SJSA1 (cell line): ENCODE measurements around the gene IQCM. TPM values are rescaled to one million over a fixed set of nuclear protein-coding genes. Genes with fewer than 3 reads are reported as not detected.

Experiments
- DNase-seq, 2 experiments: peaks; one replicate each; pipeline ENCODE4 v3.0.0-alpha.2; 2015 to 2020; ENCODE audit warnings: low spot score in 2 of 2, low read depth in 1 of 2
- H3K27ac ChIP-seq: fragments of 250-450 bp; sonication (Bioruptor Pico); 2 replicates; pipeline ENCODE4 v1.5.1; 2020; ENCODE audit warnings: mild to moderate bottlenecking, moderate library complexity
- H3K27me3 ChIP-seq: fragments of 250-450 bp; sonication (Bioruptor Pico); replicated peaks from 2 replicates; pipeline ENCODE4 v1.5.1; 2020; ENCODE audit warnings: mild to moderate bottlenecking, moderate library complexity
- H3K36me3 ChIP-seq: fragments of 250-450 bp; sonication (Bioruptor Pico); 2 replicates; pipeline ENCODE4 v1.5.1; 2020; ENCODE audit warnings: mild to moderate bottlenecking
- H3K4me1 ChIP-seq: fragments of 250-450 bp; sonication (Bioruptor Pico); replicated peaks from 2 replicates; pipeline ENCODE4 v1.6.1; 2021; ENCODE audit warnings: mild to moderate bottlenecking
- H3K4me3 ChIP-seq: fragments of 250-450 bp; sonication (Bioruptor Pico); 2 replicates; pipeline ENCODE4 v1.5.1; 2020; ENCODE audit warnings: mild to moderate bottlenecking
- H3K9me3 ChIP-seq: fragments of 250-450 bp; sonication (Bioruptor Pico); replicated peaks from 2 replicates; pipeline ENCODE4 v1.5.1; 2020; ENCODE audit warnings: mild to moderate bottlenecking
- total RNA-seq: library from RNA; depleted of rRNA; stranded (reverse); fragments of >200 nt; shearing (Covaris generic); gene quantifications from 2 replicates; pipeline ENCODE4 v1.2.3, GENCODE V29; 2014

Gene IQCM
- total RNA-seq, 1 experiment from 2014 or later: not detected

DNA sequence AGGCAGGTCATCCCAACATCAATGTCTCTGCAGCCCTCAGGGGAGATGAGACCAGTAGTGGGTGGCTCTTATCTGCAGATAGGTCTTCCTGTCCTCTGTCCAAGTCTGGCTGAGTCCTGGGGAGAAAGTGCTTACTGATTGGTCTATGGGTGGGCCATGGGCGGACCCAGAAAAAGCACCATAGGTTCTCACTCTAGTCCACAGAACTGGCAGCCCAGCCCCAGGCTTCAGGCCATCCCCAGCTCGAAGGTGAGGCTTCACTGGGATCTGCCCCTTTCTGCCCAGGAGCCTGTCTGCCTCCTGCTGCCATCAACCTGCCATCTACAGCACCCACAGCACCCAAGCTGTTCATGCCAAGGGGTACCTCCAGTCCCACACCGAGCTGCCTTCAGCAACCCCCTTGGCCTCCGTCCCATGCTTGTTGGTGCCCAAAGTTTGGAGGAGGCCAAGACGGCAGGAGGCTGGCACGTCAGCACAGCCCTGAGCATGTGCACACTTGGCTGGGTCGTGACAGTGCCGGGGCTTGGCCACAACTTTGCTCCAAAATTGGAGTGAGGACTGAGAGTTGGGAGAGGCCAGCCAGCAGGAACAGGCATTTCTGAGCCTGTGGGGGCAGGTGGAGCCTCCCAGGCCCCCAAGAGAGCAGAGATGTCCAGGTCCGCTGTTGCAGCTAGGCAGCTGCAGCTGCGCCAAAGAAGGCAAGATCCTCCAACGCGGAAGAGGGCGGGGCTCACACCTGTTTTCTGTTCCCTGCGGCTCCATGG is 99.6 kb downstream of the IQCM start:
- Histone ChIP-seq H3K27me3 (no peaks in the 10 kb centered on the region), H3K27ac (no peak overlapping the region), H3K36me3 (no peaks in the 10 kb centered on the region), H3K4me1 (no peaks in the 10 kb centered on the region), H3K4me3 (no peak overlapping the region), H3K9me3 (no peaks in the 10 kb centered on the region)
- no peak for DNase-seq

DNA sequence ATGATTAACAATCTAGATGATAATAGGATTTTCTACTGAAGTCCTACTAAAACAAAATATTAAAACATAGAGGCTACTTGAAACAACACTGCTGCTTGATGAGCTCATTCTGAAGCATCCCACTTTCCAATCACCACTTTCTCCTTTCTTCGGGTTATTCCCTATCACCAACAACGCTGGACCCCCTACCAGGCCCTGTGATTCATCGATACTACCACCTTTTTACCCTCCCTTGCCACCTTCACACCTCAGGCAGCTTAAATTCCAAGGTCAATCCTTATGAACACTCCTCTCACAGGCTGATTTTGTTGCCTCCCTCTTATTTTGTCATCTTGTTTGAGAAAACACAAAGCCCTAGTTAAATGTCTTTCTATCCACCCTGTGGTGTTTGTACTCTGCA is 102.6 kb downstream of the IQCM start:
- H3K27me3 ChIP-seq: no peaks in the 10 kb centered on the region
- H3K27ac ChIP-seq: no peak overlapping the region
- H3K4me3 ChIP-seq: no peak overlapping the region
- no peak for DNase-seq
- no peaks in the 10 kb centered on the region for H3K36me3 ChIP-seq
- no peaks in the 10 kb centered on the region for H3K9me3 ChIP-seq
- H3K4me1 ChIP-seq: 0 out of 2 replicates have a peak, but pooled peaks cover 3% of the 10 kb centered on the region

DNA sequence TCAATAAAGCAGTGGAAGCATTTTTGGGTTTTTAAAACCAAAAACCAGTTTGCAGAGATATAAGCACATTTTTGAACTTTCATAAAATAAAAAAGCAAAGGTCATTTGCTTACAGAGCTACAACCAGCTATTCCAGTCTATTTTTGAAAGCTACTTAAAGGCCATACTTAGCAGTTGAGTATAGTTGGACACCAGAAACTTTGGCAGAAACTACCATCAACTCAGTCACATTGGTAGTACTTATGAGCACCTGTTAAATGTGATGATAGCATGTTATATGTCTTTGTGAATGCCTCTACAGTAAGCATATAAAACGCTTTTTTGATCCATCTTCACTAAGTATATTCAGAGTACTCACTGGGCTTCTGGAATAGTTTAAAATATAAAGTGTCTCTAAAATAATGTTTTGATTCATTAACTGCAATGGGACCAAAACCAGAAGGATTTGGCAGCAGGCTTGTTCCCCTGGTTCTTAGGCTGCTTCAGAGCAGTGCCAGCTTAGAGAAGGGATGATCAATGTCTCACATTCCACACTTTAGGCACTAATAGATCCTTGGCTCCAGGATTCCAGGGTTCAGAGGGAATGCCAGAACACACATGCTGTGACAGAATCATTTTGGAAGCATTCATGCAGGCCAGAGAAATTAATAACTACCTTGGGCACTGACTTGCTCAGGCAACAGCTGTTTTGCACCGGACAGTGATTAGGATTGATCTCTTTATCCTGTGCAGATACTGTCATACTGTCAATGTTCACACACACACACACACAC is 103.9 kb downstream of the IQCM start:
- no peak for DNase-seq
- H3K27ac ChIP-seq: no peak overlapping the region
- H3K27me3 ChIP-seq: no peaks in the 10 kb centered on the region
- no peaks in the 10 kb centered on the region for H3K9me3 ChIP-seq
- no peaks in the 10 kb centered on the region for H3K36me3 ChIP-seq
- H3K4me1 ChIP-seq: 0 out of 2 replicates have a peak, but pooled peaks cover 3% of the 10 kb centered on the region
- no peak overlapping the region for H3K4me3 ChIP-seq

DNA sequence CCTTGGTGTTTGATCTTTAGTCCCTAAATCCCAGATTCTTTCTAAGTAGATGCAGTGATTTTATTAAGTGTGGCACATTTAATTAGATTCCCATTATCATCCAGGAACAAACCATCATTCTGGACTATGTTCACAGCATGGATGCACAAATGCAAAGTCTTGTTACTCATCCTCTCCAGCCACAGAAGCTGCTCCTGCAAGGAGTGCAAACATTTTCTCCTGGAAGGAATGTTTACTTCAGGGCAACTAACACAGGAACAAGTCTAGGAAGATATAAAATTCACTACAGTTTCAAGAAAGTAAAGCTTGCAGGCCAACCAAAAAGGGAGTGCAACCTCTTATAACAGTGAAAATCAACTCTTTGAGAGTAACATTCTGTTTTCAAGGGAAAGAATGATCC is 106.0 kb downstream of the IQCM start:
- no peak for DNase-seq
- H3K27ac ChIP-seq: no peak overlapping the region

DNA sequence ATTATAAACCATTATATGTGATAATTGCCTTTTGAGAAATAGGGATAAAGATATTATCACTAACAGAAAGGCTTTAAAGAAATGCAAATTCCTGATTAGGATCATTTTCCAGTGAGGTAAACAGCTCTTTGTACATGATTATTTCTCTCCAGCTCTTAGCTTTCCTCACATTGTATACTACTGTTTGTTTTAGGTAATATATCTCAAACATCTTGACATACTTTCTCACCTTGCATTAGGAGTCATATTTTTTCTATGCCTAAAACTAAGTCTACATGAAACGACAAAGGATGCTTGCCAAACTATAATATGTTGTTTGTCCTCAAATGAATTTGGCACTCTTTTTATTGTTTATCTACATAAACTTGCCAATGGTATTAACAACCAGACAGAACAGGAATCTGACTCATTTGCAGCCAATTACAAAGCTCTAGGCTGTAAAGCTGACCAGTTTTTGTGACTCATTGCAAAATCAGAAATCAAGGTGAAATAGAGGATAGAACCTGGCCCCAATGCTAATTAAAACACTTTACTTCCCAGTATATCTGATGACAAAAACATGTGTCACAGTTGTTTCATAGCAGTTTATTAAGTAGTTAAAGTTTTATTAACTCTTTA is 107.0 kb downstream of the IQCM start:
- Histone ChIP-seq H3K4me1 (0 out of 2 replicates have a peak, but pooled peaks cover 3% of the 10 kb centered on the region), H3K27me3 (no peaks in the 10 kb centered on the region), H3K4me3 (no peak overlapping the region), H3K9me3 (no peaks in the 10 kb centered on the region), H3K36me3 (no peaks in the 10 kb centered on the region), H3K27ac (no peak overlapping the region)
- no peak for DNase-seq

More for the DNA sequence above, 106.0 kb downstream of the IQCM start:
- H3K4me1 ChIP-seq: 0 out of 2 replicates have a peak, but pooled peaks cover 3% of the 10 kb centered on the region
- no peaks in the 10 kb centered on the region for H3K27me3 ChIP-seq
- no peaks in the 10 kb centered on the region for H3K36me3 ChIP-seq
- no peak overlapping the region for H3K4me3 ChIP-seq
- H3K9me3 ChIP-seq: no peaks in the 10 kb centered on the region

DNA sequence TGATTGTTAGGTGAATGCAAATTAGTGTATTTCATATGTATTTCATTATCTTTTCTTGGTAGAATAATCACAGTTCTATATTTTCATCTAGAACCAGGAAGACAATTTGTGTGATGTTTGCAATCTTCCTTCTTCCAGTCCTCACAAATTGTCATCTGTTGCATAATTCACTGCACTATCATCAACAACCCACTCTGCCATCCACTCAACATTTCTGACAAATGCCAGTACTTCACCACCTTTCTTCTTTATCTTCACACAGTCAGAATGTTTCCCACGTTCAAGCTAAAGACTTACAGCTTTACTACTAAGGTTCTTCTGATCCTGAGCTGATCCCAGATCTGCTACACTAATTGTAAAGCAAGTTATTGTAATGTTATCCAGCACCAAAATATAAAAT is 107.8 kb downstream of the IQCM start:
- Histone ChIP-seq H3K4me1 (0 out of 2 replicates have a peak, but pooled peaks cover 3% of the 10 kb centered on the region), H3K27ac (no peak overlapping the region), H3K4me3 (no peak overlapping the region), H3K27me3 (no peaks in the 10 kb centered on the region), H3K9me3 (no peaks in the 10 kb centered on the region), H3K36me3 (no peaks in the 10 kb centered on the region)
- no peak for DNase-seq

DNA sequence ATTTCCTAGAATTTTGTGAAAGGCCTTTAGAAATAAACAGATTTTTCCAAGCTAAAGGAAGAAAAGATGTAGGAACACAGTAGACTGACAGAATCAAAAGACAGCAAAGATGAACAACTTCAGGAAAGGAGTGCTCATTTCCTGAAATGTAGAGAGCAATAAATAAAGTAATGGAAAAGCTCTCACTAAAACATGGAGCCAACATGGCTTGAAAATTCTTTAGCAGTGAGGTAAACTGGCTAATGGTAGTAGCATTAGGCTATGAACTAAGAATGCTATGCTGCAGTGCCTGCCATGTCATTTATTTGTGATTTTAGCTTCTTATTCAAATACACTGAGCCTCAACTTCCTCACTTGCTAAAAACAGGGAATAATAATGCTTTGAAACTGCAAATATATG is 108.7 kb downstream of the IQCM start:
- DNase-seq: no peak
- no peaks in the 10 kb centered on the region for H3K9me3 ChIP-seq
- no peak overlapping the region for H3K4me3 ChIP-seq
- H3K27me3 ChIP-seq: no peaks in the 10 kb centered on the region
- H3K27ac ChIP-seq: no peak overlapping the region
- 0 out of 2 replicates have a peak, but pooled peaks cover 3% of the 10 kb centered on the region for H3K4me1 ChIP-seq
- no peaks in the 10 kb centered on the region for H3K36me3 ChIP-seq

DNA sequence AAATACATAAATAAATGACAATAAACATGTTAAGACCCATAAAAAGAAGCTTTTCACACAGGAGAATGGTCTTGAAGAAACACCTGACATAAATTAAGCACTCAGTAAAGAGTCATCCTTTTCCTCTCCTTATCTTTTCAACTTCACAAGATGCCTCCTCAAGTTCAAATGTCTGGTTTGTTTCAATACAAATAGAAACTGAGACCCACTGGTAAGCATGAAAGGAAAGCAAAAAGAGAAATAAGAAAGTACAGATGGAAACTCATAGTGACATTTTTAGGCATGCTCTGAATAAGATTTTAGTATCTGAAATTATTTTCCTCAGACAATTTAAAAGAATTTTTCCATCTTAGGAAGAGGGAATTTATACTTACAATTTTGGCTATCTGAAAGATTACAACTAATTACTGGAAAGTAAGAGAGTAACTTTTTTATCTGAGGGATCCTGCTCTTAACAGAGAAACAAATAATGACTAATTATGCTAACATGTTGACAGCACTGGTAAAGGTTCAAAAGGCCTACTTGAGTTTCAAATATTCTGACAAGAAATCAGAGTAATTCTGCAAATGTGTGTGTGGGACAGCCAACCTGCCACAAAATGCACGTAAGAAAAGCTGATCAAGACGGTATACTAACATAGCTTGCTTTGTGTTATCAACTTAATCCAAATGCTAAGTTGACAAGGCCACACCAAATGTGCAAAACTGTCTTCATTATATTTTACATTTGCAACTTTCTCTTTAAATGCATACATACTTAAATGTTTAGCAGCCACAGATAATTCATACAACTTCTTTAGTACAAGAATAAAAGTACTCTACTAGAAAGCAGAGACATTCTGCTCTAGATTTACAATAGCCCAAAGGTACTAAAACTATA is 113.0 kb downstream of the IQCM start:
- Histone ChIP-seq H3K9me3 (no peaks in the 10 kb centered on the region), H3K4me1 (no peaks in the 10 kb centered on the region), H3K27ac (no peak overlapping the region), H3K4me3 (no peak overlapping the region), H3K36me3 (no peaks in the 10 kb centered on the region), H3K27me3 (no peaks in the 10 kb centered on the region)
- no peak for DNase-seq

- Histone ChIP-seq H3K36me3 (no peaks in the 10 kb centered on the region), H3K4me3 (no peak overlapping the region), H3K27ac (no peak overlapping the region), H3K4me1 (no peaks in the 10 kb centered on the region), H3K9me3 (no peaks in the 10 kb centered on the region), H3K27me3 (no peaks in the 10 kb centered on the region)
- no peak for DNase-seq
Measured at GRCh38 chr4:149701435-149702156, 114.0 kb downstream of the IQCM start.

DNA sequence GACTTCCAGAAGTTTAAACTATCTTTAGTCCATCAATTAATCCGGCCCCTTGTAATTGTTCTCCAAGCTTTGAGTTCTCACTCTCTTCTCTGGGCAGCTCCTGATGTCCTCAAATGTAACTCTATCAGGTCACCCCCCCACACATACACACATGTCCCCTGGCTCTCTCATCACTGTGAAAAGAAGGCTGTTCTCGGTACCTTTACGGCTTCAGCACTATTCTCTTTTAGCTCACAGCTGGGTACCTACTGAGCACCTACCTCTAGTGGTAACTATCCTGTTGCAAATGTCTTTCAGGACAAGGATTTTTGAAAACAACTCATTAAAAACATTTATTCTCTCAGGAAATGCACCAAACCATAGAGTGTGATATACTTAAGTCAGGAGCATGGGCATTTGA is 115.4 kb downstream of the IQCM start:
- H3K4me1 ChIP-seq: no peaks in the 10 kb centered on the region
- no peaks in the 10 kb centered on the region for H3K9me3 ChIP-seq
- H3K4me3 ChIP-seq: no peak overlapping the region
- H3K27me3 ChIP-seq: no peaks in the 10 kb centered on the region; the same call in 1 of the 2 replicates
- no peak for DNase-seq
- no peak overlapping the region for H3K27ac ChIP-seq
- H3K36me3 ChIP-seq: no peaks in the 10 kb centered on the region

GRCh38 chr4:149699642-149700041 is 116.0 kb downstream of the IQCM start:
- no peak overlapping the region for H3K27ac ChIP-seq
- no peak overlapping the region for H3K4me3 ChIP-seq
- DNase-seq: no peak
- no peaks in the 10 kb centered on the region for H3K4me1 ChIP-seq
- no peaks in the 10 kb centered on the region; the same call in 1 of the 2 replicates for H3K27me3 ChIP-seq
- no peaks in the 10 kb centered on the region for H3K36me3 ChIP-seq
- no peaks in the 10 kb centered on the region for H3K9me3 ChIP-seq

- Histone ChIP-seq H3K4me3 (no peak overlapping the region), H3K9me3 (no peaks in the 10 kb centered on the region), H3K4me1 (no peaks in the 10 kb centered on the region), H3K27me3 (no peaks in the 10 kb centered on the region; the same call in 1 of the 2 replicates), H3K27ac (no peak overlapping the region), H3K36me3 (no peaks in the 10 kb centered on the region)
- no peak for DNase-seq
Measured at GRCh38 chr4:149690726-149691125, 124.9 kb downstream of the IQCM start.

DNA sequence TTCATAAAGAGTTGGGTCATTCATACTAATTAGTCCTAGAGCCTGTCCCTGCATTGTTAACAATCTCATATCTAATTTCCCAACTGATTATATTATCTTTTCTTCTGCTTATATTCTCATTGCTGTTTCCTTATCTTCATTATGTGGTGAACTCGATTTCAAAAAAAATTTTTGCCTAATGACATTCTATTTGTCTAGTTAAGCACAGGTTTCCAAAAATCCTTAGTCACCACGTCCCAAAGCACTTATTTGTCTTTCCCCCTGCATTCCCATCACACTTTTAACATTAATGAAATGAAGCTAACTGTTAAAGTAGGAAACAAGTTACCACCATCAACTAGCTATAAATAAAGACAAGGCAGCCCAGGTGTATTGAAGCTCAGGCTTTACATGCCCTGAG is 131.1 kb downstream of the IQCM start:
- Histone ChIP-seq H3K36me3 (no peaks in the 10 kb centered on the region), H3K9me3 (no peaks in the 10 kb centered on the region), H3K27me3 (no peaks in the 10 kb centered on the region), H3K4me3 (no peak overlapping the region), H3K27ac (no peak overlapping the region), H3K4me1 (no peaks in the 10 kb centered on the region)
- no peak for DNase-seq
